GM18505 (cell line): Measurements from ENCODE around the gene NECAB3.
"Not testable (repeated sequence)": the region's sequence is repeated elsewhere in the genome, so short reads cannot be mapped to it uniquely, and the experiment has no call there.

ENCODE experiments used
- ATAC-seq: cut with Tn5 transposase; IDR thresholded peaks from one replicate; pipeline ENCODE4 v1.9.1; 2021; ENCODE audit not compliant: unreplicated experiment
- POLR2A ChIP-seq: IDR thresholded peaks from 4 replicates; pipeline ENCODE4 v1.6.1; 2011; ENCODE audit warnings: borderline replicate concordance; ENCODE audit not compliant: insufficient read depth, insufficient read length; ENCODE audit errors: extremely low read depth

Gene NECAB3

GRCh38 chr20:33635341-33635740 is 38.9 kb downstream of the NECAB3 start:
- ATAC-seq = no peak
- TF ChIP-seq POLR2A = no peak

- ATAC-seq = not testable (repeated sequence)
These were observed 42.3 kb downstream of the NECAB3 start for GRCh38 chr20:33631910-33632309.

- TF ChIP-seq POLR2A = no peak
- no peak for ATAC-seq
These were observed 43.7 kb downstream of the NECAB3 start for GRCh38 chr20:33630507-33630906.

- no peak for TF ChIP-seq POLR2A
- no peak for ATAC-seq
These were observed 44.2 kb downstream of the NECAB3 start for GRCh38 chr20:33629979-33630378.

- no peak for ATAC-seq
- no peak for TF ChIP-seq POLR2A
These were observed 44.7 kb downstream of the NECAB3 start for GRCh38 chr20:33629533-33629932.

GRCh38 chr20:33627577-33628216 is 46.5 kb downstream of the NECAB3 start:
- no peak for ATAC-seq
- TF ChIP-seq POLR2A = no peak

GRCh38 chr20:33626190-33626589 is 48.0 kb downstream of the NECAB3 start:
- TF ChIP-seq POLR2A = no peak
- ATAC-seq = no peak

GRCh38 chr20:33624399-33624798 is 49.8 kb downstream of the NECAB3 start:
- no peak for TF ChIP-seq POLR2A

GRCh38 chr20:33622705-33623365 is 51.4 kb downstream of the NECAB3 start:
- no peak for TF ChIP-seq POLR2A
- no peak for ATAC-seq

More at GRCh38 chr20:33624399-33624798, 49.8 kb downstream of the NECAB3 start:
- ATAC-seq = no peak

GRCh38 chr20:33621717-33622400 is 52.4 kb downstream of the NECAB3 start:
- ATAC-seq = no peak
- TF ChIP-seq POLR2A = no peak

- ATAC-seq = no peak
- TF ChIP-seq POLR2A = no peak
These were observed 62.2 kb downstream of the NECAB3 start for GRCh38 chr20:33612001-33612400.

- TF ChIP-seq POLR2A = no peak
- no peak for ATAC-seq
These were observed 63.1 kb downstream of the NECAB3 start for GRCh38 chr20:33611106-33611505.

GRCh38 chr20:33609504-33609903 is 64.7 kb downstream of the NECAB3 start:
- no peak for TF ChIP-seq POLR2A
- no peak for ATAC-seq
